Fibroblast of villous mesenchyme (primary cell): ENCODE measurements around the gene GNB2. TPM values are rescaled to one million over a fixed set of nuclear protein-coding genes. Genes with fewer than 3 reads are reported as not detected.
A peak's percentile ranks its signal among the peaks of the same experiment; 100 is the strongest.
"Not testable (repeated sequence)": the region's sequence is repeated elsewhere in the genome, so short reads cannot be mapped to it uniquely, and the experiment has no call there.

Source experiments
- DNase-seq: peaks from one replicate; pipeline ENCODE4 v3.0.0-alpha.2; 2010; ENCODE audit warnings: low read depth
- H3K4me3 ChIP-seq: 2 replicates; pipeline ENCODE4 v1.5.1; 2011; ENCODE audit warnings: low read depth, mild to moderate bottlenecking, low read length
- total RNA-seq: library from RNA; depleted of rRNA; stranded (reverse); fragments of >200 nt; gene quantifications from 2 replicates; pipeline ENCODE4 v1.2.3, GENCODE V29; 2012
- TF ChIP-seq, protein P1 (sequence below): IDR thresholded peaks from 2 replicates; pipeline ENCODE4 v1.5.1; 2012; ENCODE audit warnings: low read depth, mild to moderate bottlenecking, low read length; ENCODE audit not compliant: insufficient read depth

Gene GNB2
- total RNA-seq, 1 donor: 88.1 TPM

DNA sequence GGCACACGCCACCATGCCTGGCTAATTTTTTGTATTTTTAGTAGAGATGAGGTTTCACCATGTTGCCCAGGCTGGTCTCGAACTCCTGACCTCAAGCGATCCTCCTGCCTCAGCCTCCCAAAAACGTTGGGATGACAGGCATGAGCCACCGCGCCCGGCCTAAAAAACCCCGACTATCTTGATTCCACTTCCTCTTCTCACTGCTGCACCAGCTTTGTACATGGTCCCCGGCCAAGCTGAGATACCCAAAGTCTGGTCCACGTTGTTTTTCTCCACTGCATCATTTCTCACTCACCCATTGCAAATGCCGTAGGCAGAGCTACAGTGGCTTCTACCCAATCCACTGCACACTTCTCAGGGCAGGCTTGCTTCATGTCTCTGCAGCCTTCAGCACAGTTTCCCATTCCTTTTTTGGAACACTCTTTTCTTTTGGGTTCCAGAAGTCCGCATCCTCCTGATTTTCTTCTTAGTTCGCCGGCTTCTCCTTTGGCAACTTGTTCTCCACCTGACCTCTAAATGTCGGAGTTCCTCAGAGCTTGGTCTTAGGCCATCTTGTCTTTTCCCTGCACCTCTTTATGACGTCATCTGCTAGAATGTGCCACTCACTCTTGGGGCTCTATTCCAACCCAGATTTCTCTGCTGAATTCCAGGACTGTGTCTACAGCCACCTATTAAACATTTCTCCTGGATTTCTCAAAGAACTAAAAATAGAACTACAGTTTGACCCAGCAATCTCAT, 6.0 kb upstream of the GNB2 start:
- DNase-seq: no peak
- TF ChIP-seq, protein P1, sequence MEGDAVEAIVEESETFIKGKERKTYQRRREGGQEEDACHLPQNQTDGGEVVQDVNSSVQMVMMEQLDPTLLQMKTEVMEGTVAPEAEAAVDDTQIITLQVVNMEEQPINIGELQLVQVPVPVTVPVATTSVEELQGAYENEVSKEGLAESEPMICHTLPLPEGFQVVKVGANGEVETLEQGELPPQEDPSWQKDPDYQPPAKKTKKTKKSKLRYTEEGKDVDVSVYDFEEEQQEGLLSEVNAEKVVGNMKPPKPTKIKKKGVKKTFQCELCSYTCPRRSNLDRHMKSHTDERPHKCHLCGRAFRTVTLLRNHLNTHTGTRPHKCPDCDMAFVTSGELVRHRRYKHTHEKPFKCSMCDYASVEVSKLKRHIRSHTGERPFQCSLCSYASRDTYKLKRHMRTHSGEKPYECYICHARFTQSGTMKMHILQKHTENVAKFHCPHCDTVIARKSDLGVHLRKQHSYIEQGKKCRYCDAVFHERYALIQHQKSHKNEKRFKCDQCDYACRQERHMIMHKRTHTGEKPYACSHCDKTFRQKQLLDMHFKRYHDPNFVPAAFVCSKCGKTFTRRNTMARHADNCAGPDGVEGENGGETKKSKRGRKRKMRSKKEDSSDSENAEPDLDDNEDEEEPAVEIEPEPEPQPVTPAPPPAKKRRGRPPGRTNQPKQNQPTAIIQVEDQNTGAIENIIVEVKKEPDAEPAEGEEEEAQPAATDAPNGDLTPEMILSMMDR: no peak
- H3K4me3 ChIP-seq: no peak overlapping the region

DNA sequence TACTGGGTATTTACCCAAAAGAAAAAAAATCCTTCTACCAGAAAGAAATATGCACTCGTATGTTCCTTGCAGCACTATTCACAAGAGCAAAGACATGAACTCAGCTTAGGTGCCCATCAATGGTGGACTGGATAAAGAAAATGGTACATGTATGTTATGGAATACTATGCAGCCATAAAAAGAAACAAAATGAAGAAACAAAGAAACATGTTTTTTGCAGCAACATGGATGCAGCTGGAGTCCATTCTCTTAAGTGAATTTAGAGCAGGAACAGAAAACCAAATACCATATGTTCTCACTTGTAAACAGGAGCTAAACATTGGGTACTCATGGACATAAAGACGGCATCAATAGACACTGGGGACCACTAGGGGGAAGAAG, 5.5 kb upstream of the GNB2 start:
- TF ChIP-seq, protein P1: no peak
- no peak for DNase-seq
- no peak overlapping the region for H3K4me3 ChIP-seq

DNA sequence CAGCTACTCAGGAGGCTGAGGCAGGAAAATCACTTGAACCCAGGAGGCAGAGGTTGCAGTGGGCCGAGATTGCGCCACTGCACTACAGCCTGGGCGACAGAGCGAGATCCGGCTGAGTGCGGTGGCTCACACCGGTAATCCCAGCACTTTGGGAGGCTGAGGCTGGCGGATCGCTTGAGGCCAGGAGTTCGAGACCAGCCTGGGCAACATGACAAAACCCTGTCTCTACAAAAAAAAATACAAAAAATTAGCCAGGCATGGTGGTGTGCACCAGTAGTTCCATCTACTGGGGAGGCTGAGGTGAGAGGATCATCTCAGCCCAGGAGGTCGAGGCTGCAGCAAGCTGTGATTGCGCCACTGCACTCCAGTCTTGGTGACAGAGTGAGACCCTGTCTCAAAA, 4.4 kb upstream of the GNB2 start:
- not testable (repeated sequence) for H3K4me3 ChIP-seq, DNase-seq

DNA sequence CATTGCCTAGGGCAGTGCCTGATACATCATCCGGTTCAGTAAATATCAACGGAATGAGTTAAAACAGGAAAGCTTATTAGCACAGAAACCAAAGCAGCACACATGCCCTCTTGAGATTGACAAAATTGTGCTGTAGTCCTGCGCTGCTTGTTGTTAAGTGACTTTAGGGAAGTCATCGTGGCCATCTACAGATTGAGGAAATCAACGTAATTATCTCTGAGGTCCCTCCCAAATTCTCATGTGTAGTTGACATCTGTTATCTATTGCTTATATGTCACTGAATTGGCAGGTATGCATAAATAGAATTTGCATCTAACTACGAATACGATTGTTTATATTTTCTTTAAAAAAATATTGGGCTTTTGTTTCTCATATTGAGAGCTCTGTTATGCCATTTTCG, 3.5 kb upstream of the GNB2 start:
- TF ChIP-seq, protein P1: no peak
- H3K4me3 ChIP-seq: no peak overlapping the region
- no peak for DNase-seq

DNA sequence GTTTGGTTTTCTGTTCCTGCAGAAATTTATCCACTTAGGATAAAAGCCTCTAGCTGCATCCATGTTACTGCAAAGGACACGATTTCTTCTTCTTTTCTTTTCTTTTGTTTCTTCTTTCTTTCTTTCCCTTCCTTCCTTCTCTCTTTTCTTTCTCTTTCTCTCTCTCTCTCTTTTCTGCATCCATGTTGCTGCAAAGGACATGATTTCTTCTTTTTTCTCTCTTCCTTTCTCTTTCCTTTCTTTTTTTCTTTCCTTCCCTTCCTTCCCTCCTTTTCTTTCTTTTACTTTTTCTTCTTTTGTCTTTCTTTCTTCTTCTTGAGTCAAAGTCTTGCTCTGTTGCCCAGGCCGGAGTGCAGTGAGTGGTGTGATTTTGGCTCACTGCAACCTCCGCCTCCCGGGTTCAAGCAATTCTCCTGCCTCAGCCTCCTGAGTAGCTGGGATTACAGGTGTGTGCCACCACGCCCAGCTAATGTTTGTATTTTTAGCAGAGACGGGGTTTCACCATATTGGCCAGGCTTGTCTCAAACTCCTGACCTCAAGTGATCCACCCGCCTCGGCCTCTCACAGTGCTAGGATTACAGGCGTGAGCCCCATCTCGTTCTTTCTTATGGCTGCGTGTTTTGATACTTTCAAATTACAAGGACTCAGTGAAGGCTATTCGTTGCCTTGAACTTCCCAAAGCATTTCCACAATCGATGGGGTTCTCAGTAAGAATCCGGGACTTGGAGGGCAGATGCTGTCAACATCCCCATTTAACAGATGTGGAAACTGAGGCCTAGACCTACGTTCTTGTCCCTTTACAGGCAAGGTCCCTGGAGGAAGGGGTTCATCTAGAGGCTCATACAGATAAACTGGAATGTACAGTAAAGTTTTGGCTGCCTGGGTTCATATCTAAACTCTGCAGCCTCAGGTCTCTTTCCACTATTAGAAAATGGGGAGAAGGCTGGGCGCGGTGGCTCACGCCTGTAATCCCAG, 1.9 kb upstream of the GNB2 start:
- TF ChIP-seq, protein P1: no peak
- no peak overlapping the region for H3K4me3 ChIP-seq
- DNase-seq: no peak

DNA sequence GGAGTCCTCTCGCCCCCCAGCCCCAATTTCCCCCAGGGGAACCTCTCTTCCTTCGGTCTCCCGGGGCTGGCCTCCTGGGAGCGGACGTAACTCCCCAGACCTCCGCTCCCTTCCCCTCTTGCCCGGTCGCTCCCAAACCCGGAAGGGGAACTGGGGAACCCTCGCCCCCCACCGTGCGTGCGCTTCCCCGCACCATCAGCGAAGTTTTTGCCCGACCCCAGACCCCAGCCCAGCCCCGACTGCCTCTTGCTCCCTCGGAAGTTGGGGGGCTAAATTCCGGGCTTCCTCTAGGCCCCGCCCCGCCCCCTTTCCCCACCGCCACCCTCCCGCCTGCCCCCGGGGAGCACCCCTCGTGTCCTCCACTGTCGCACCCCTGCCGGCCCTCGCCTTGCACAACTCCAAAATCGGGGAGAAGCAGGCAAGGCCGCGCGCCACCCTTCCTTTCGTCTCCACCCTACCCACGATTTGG, 436 bp downstream of the GNB2 start:
- DNase-seq: peak; percentile 19
- TF ChIP-seq, protein P1: no peak
- H3K4me3 ChIP-seq: peak overlapping the region; percentile 95

DNA sequence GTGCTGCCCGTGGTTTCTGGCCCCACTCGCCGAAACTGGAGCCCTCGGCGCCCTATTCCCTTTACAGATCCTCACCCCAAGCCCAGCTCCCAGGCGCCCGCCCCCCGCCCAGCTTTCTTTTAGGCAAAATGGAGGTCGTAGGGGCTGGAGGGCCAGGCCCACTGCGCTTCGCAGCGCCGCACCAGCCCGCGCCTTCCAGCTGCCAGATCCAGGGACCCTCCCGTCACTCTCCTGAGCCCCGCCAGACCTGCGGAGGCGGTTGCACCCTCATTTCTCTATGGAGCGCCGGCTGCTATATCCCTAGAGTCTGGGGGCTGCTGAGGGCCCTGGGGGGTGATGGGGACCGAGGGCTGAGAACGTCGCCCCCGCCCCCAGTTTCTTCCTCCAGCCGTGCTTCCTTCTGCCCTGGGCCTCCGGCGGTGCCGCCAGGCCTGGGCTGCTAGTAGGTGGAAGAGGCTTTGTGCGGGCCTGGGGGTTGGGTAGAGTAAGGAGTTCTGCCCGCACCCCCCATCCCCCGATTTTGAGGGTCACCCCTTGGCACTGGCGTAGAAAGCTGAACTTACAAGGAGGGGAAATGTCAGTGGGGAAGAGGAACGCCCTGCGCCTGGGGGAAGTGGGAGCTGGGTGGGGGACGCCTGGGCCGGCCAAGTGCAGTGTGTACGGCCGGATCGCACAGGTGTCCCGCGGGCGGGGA, 1.0 kb downstream of the GNB2 start:
- TF ChIP-seq, protein P1: no peak
- DNase-seq: peak; percentile 17
- H3K4me3 ChIP-seq: peak overlapping the region; percentile 95
